Fibroblast of lung (primary cell): Measurements from ENCODE around the gene CDHR2.

Source experiments
- CTCF ChIP-seq, 2 donors: IDR thresholded peaks in 1 of 2; conservative IDR thresholded peaks in 1 of 2; 1 replicate in 1 of 2; 2 replicates in 1 of 2; pipeline ENCODE4 v1.5.1; 2011 to 2012; ENCODE audit warnings: low read length in 2 of 2, control low read depth in 1 of 2, inconsistent platforms in 1 of 2, low read depth in 1 of 2, mild to moderate bottlenecking in 1 of 2
- EZH2 ChIP-seq: IDR thresholded peaks from 2 replicates; pipeline ENCODE4 v1.5.1; 2012; ENCODE audit warnings: low read length, control low read depth, mild to moderate bottlenecking; ENCODE audit errors: missing control alignments

GRCh38 chr5:176616511-176616910 is 67.4 kb downstream of the CDHR2 start:
- TF ChIP-seq CTCF (conservative IDR thresholded peaks at IDR 0.05 in 1 of 2, IDR thresholded peaks at IDR 0.05 in 1 of 2; ENCODE audit: low read depth in 1 of 2, low read length in 2 of 2) (no peak), EZH2 (no peak)
